ENCODE measurements around the gene ARHGAP6.

ARHGAP6 gene

DNA sequence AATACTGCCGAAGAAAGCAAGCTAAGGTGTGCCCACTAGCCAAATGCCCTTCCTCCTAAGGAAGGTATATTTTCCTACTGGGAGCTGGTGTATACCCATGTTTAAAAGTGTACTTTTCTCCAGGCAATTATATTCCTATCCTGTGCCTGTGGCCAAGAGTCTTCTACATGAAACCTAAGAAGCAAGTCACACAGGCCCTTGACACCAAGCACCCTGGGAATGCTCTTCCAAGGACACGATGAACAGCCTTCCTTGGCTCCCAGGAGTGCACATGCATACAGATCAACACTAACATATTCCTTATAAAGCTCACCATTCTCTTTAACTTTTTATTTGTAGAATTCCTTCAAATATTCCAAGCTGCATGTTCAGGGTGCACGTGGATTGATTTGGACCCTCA is 17.3 kb upstream of the ARHGAP6 start:
- TF ChIP-seq, protein P1, sequence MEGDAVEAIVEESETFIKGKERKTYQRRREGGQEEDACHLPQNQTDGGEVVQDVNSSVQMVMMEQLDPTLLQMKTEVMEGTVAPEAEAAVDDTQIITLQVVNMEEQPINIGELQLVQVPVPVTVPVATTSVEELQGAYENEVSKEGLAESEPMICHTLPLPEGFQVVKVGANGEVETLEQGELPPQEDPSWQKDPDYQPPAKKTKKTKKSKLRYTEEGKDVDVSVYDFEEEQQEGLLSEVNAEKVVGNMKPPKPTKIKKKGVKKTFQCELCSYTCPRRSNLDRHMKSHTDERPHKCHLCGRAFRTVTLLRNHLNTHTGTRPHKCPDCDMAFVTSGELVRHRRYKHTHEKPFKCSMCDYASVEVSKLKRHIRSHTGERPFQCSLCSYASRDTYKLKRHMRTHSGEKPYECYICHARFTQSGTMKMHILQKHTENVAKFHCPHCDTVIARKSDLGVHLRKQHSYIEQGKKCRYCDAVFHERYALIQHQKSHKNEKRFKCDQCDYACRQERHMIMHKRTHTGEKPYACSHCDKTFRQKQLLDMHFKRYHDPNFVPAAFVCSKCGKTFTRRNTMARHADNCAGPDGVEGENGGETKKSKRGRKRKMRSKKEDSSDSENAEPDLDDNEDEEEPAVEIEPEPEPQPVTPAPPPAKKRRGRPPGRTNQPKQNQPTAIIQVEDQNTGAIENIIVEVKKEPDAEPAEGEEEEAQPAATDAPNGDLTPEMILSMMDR (conservative IDR thresholded peaks at IDR 0.05; ENCODE audit: low read depth, low read length) = no peak
- Histone ChIP-seq H3K27ac (no peak overlapping the region), H3K27me3 (ENCODE audit: insufficient read depth, low read depth) (no peaks in the 10 kb centered on the region)

DNA sequence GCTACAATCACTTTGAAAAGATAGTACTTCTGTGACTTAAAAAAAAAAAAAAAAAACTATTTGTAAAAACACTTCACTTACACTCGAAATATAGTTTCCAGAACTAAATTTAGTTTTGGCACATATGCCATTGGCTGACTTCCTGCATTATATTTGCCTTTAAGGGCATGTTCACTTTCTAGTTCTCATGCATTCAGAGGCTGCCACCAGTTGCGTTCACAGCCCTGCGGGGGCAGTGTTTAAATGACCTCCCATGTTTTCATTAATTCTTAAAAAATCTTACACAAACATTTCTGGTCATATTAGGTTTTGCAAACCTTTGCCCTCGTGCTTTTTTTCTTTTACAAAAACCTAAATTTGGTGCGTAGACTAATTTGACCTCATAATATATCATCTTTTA is 12.4 kb upstream of the ARHGAP6 start:
- Histone ChIP-seq H3K4me3 (IDR thresholded peaks at IDR 0.05; ENCODE audit: insufficient read depth, low read depth, low read length) (no peak overlapping the region), H3K9ac (no peak overlapping the region), H4K20me1 (ENCODE audit: insufficient read depth) (no peaks in the 10 kb centered on the region), H3K4me1 (ENCODE audit: low read depth, poor library complexity, severe bottlenecking) (no peaks in the 10 kb centered on the region), H3K27me3 (ENCODE audit: insufficient read depth, low read depth) (no peaks in the 10 kb centered on the region), H3K27ac (no peak overlapping the region), H2AFZ (ENCODE audit: low read depth) (no peak overlapping the region), H3K36me3 (ENCODE audit: insufficient read depth) (no peaks in the 10 kb centered on the region), H3K4me2 (no peak overlapping the region), H3K79me2 (ENCODE audit: insufficient read depth, low read depth) (no peaks in the 10 kb centered on the region)
- TF ChIP-seq, protein P1 (conservative IDR thresholded peaks at IDR 0.05; ENCODE audit: low read depth, low read length) = no peak

More for the DNA sequence above, 17.3 kb upstream of the ARHGAP6 start:
- H3K4me2 ChIP-seq = no peak overlapping the region
- no peaks in the 10 kb centered on the region for H3K79me2 ChIP-seq (ENCODE audit: insufficient read depth, low read depth)
- no peaks in the 10 kb centered on the region for H4K20me1 ChIP-seq (ENCODE audit: insufficient read depth)
- no peaks in the 10 kb centered on the region for H3K4me1 ChIP-seq (ENCODE audit: low read depth, poor library complexity, severe bottlenecking)
- no peak overlapping the region for H2AFZ ChIP-seq (ENCODE audit: low read depth)
- no peak overlapping the region for H3K4me3 ChIP-seq (IDR thresholded peaks at IDR 0.05; ENCODE audit: insufficient read depth, low read depth, low read length)
- no peak overlapping the region for H3K9ac ChIP-seq
- no peaks in the 10 kb centered on the region for H3K36me3 ChIP-seq (ENCODE audit: insufficient read depth)

DNA sequence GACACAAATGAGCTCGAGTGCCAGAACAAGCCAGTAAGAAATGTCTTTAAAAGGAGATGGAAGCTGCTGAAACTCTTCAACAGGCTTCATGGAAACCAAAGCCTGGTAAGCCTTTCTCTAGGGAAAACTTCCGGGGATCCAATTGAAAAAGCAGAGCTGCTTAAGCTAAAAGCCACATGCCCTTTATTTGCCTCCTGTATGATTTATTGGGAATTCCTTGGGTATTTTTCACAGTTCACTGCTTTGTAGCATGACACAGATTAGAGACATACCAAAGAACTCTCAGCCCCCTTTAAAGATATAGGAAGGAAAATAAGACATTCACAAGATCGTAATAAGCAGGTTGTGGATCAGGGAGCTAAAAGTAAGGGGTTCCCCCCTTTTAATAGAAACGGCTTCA is 6.5 kb upstream of the ARHGAP6 start:
- Histone ChIP-seq H3K4me1 (ENCODE audit: low read depth, poor library complexity, severe bottlenecking) (no peaks in the 10 kb centered on the region), H4K20me1 (ENCODE audit: insufficient read depth) (no peaks in the 10 kb centered on the region), H3K4me3 (IDR thresholded peaks at IDR 0.05; ENCODE audit: insufficient read depth, low read depth, low read length) (no peak overlapping the region), H3K79me2 (ENCODE audit: insufficient read depth, low read depth) (no peaks in the 10 kb centered on the region), H2AFZ (ENCODE audit: low read depth) (no peak overlapping the region), H3K4me2 (no peak overlapping the region), H3K9ac (no peak overlapping the region), H3K36me3 (ENCODE audit: insufficient read depth) (no peaks in the 10 kb centered on the region), H3K27me3 (ENCODE audit: insufficient read depth, low read depth) (no peaks in the 10 kb centered on the region), H3K27ac (no peak overlapping the region)
- TF ChIP-seq, protein P1 (conservative IDR thresholded peaks at IDR 0.05; ENCODE audit: low read depth, low read length) = no peak

DNA sequence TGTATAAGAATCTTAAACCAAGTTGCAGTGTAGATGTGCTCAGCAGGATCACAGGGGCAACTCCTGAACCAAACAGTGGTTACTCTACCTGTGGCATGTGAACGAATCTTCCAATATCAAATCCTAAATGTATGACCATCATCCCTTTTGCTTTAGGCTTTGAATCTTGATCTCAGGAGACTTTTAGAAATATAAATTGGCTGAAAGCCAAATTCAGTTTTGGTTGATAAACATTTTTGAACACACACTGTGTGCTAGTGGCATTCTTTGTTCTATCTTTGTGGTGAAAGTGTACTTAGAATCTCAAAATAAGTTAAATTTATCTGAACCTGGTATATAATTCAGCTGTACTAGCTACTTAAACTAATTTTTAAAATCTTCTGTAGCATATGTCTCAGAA is 4.6 kb upstream of the ARHGAP6 start:
- Histone ChIP-seq H3K27me3 (ENCODE audit: insufficient read depth, low read depth) (no peaks in the 10 kb centered on the region), H3K79me2 (ENCODE audit: insufficient read depth, low read depth) (no peaks in the 10 kb centered on the region)

More for the DNA sequence above, 4.6 kb upstream of the ARHGAP6 start:
- H3K36me3 ChIP-seq (ENCODE audit: insufficient read depth) = no peaks in the 10 kb centered on the region
- TF ChIP-seq, protein P1 (conservative IDR thresholded peaks at IDR 0.05; ENCODE audit: low read depth, low read length) = no peak
- H3K27ac ChIP-seq = no peak overlapping the region
- H3K4me2 ChIP-seq = no peak overlapping the region
- no peak overlapping the region for H2AFZ ChIP-seq (ENCODE audit: low read depth)
- no peak overlapping the region for H3K4me3 ChIP-seq (IDR thresholded peaks at IDR 0.05; ENCODE audit: insufficient read depth, low read depth, low read length)
- no peaks in the 10 kb centered on the region for H3K4me1 ChIP-seq (ENCODE audit: low read depth, poor library complexity, severe bottlenecking)
- no peaks in the 10 kb centered on the region for H4K20me1 ChIP-seq (ENCODE audit: insufficient read depth)
- H3K9ac ChIP-seq = no peak overlapping the region
